ENCODE measurements around the gene PAX2.

PAX2 gene

DNA sequence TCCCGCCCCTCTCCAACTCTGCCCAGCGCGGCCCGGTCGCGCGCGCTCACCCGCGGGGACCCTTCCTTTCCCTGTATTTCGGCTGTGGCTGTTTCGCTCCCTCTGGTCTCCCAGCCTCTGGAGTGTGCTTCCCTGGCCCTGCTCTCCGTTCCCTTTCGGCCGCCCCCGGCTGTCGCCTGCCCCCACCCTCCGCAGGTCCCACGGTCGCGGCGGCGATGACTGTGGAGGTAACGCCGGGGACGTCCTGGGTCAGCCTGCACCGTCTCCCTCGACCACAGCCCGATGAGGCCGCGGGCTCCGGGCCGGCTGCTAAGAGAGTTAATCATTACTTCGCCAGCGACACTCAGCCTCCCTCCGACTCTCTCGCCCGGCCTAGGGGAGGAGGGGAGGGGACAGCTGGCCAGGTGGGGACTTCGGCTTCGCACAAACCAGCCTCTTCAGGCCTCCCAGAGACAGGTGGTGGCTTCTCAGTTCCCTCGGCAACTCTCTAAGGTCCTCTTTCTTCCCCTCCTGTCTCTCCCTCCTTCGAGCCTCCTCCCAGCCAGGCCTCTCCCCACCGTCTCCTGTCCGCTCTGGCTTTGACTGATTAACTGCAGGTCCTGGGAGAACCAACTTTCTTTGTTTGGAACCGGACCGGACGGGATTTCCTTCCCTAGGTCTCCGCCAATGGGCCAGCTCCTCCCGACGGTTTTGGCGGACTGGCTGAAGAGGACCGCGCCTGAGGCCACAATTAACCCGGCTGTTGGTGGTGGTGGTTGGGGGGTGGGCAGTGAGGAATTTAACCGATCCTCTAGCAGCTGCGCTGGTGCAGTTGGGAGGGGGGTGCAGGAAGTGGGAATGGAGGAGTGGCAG lies 5.6 kb upstream of the PAX2 start:
- Mint-ChIP-seq H3K27me3 (peaks cover 100% of the 10 kb centered on the region), H3K27ac (no peak overlapping the region), H3K4me3 (no peak overlapping the region), H3K9me3 (no peaks in the 10 kb centered on the region), H3K36me3 (ENCODE audit: low read depth) (no peaks in the 10 kb centered on the region), H3K4me1 (ENCODE audit: low read depth) (peaks cover 33% of the 10 kb centered on the region)
- intact Hi-C loops (cut with micrococcal nuclease) = no loop called here

DNA sequence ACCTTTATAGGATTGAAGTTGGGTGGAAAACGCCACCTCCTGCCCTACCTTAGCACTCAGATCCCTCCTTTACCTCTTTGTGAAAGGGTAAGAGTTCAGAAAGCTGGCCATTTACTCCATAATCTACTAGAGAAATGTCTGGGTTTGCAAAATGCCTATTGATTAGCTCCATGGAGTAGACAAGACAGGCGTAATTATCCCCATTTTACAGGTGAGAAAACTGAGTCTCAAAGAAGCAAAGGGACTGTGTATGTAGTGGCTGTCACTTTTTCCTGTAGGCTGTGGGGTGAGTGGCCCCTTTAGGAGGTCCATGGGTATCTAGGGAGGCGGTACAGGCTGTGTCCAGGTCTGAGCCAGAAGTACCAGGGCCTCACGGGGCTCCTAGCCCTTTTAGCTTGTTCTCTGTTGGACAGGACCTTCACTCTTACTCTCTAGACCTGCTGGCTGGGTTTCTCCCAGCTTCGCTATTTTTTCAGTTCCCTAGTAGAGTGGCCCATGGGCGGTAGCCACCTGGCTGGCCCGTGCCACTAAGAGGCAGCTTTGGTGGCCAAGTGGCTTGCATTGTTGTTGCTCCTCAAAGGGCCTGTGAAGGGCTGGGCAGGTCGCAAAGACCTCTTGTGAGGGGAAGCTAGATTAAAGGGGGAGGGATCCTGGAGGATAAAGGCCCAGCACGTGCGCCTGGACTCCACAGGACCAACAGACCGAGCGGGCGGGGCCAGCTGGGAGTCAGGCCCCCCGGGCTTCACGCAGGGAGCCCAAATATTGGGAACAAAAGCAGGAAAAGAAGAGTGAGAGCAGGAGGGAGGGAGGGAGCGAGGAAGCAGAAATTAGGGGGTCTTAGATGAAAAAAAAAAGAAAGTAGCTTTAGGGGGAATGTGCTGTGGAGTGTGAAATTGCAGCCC lies 4.7 kb upstream of the PAX2 start:
- Mint-ChIP-seq H3K27me3 (peaks cover 97% of the 10 kb centered on the region), H3K36me3 (ENCODE audit: low read depth) (no peaks in the 10 kb centered on the region), H3K9me3 (no peaks in the 10 kb centered on the region), H3K4me1 (ENCODE audit: low read depth) (peaks cover 32% of the 10 kb centered on the region), H3K4me3 (no peak overlapping the region), H3K27ac (no peak overlapping the region)
- intact Hi-C loops (cut with micrococcal nuclease) = no loop called here

DNA sequence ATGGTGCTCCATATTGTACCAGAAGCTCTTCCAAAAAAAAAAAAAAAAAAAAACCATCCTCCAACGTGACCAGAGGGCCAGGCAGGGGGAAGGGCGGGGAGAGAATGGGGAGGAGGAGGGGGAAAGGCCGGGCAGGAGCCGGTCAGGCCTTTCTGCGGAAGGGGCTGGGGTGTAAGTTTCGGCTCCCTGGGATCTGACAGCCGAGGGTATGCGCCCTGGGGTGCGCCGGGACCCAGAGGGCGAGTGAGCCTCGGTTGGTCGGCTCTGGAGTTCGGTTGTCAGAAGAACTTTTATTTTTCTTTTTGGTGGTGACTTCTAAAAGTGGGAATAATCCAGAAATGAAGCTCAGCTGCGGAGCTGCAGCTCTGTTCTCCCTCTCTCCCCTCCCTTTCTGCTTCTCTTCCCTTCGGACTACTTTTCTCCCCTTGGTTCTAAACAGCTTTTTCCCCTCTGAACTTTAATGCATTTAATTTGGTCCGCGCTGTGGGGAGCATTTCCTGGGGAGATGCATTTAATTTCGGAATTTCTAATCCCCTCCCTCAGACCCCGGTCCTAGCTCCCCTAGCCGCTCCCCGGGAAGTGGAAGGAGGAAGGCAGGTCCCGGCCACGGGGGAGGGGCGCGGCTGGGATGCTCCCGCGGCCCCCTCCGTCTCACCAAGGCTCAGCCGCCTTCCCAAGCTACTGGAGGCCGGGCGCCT lies 3.9 kb upstream of the PAX2 start:
- H3K9me3 Mint-ChIP-seq = no peaks in the 10 kb centered on the region
- H3K36me3 Mint-ChIP-seq (ENCODE audit: low read depth) = no peaks in the 10 kb centered on the region
- intact Hi-C loops (cut with micrococcal nuclease) = loop anchor here (2.0 kb wide), 1 partner anchor 71 kb away; no protein-coding TSS in a partner anchor
- peaks cover 37% of the 10 kb centered on the region for H3K4me1 Mint-ChIP-seq (ENCODE audit: low read depth)
- H3K27ac Mint-ChIP-seq = no peak overlapping the region
- H3K27me3 Mint-ChIP-seq = peaks cover 95% of the 10 kb centered on the region
- H3K4me3 Mint-ChIP-seq = no peak overlapping the region

DNA sequence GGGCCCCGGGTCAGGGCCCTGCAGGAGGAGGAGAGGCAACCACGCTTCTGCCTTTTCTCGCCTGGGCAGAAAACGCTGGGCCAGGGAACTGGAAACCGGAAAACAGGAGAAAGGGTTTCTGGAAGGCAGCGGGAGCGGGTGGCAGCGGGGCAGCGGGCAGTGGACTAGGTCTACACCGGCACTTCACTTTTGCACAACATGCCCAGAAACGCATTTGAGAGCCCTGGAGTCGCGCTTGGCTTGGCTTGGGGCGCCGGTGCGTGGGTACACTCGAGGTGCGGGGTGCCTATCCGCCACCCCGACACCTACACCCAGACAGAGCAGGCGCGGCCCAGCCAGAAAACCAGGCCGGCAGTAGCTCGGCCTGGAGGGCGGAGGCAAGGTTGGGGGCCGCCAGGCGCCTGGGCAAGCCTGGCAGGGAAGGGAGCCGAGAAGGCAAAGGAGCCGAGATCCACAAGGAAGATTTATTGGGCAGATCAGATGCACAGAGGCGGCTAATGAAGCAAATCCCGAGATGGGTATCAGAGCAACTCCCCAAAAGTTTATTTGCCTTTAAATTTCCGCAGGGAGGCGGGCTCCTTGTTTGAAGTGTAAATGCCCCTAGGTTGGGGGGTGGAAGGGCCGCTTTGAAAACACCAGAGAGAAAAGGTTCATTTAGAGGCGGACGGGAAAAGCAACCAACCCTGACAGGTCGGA lies 3.2 kb upstream of the PAX2 start:
- Mint-ChIP-seq H3K4me3 (no peak overlapping the region), H3K9me3 (no peaks in the 10 kb centered on the region), H3K27ac (no peak overlapping the region), H3K36me3 (ENCODE audit: low read depth) (no peaks in the 10 kb centered on the region), H3K4me1 (ENCODE audit: low read depth) (peaks cover 35% of the 10 kb centered on the region), H3K27me3 (peaks cover 95% of the 10 kb centered on the region)
- intact Hi-C loops (cut with micrococcal nuclease) = loop anchor here (2.0 kb wide), 1 partner anchor 71 kb away; no protein-coding TSS in a partner anchor

DNA sequence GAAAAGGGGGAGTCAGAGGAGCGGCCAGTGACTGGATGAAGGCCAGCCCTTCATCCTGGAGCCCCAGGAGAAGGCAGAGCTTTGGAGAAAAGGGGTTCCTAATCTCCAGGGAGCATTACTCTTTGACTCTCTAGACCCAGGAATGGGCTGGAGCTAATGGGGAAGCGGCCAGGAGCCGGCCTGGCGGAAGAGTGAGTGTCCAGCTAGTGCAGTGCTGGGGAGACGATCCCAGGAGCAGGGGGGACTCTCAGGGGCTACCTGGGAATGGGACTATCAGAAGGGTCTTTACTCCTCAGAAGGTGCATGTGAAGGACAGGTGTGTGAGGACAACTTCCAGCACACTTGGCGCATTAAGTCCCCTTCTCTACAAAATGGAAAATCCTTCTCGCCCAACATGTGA lies 2.4 kb upstream of the PAX2 start:
- H3K9me3 Mint-ChIP-seq = no peaks in the 10 kb centered on the region
- peaks cover 91% of the 10 kb centered on the region for H3K27me3 Mint-ChIP-seq
- no peak overlapping the region for H3K27ac Mint-ChIP-seq
- intact Hi-C loops (cut with micrococcal nuclease) = loop anchor here (1.0 to 2.0 kb wide), 2 partner anchors 72 to 181 kb away; no protein-coding TSS in a partner anchor
- H3K36me3 Mint-ChIP-seq (ENCODE audit: low read depth) = no peaks in the 10 kb centered on the region
- no peak overlapping the region for H3K4me3 Mint-ChIP-seq
- peaks cover 28% of the 10 kb centered on the region for H3K4me1 Mint-ChIP-seq (ENCODE audit: low read depth)

DNA sequence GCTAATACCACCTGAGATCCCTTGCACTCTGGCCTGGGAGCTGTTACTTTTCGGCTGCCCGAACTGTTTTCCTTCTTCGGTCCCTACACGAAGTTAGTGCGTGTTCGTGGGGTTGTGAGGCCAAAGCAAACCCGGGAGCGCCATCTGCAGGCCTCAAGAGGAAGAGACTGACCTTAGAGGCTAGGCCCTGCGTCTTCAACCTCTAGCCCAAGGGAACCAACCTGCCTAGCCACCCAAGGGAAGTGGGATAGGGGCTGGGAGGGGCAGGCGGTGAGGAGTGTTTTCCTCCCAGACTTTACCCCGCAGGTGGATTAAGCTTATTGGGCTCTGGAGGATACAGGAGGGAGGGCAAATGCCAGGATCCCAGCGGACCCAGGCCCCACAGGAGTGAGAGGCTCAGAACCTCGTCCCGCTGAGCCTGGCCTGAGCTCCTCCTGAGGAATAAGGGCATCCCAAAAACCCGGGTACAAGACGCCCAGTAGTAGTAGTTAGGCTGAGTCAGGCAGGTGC lies 1.7 kb upstream of the PAX2 start:
- H3K9me3 Mint-ChIP-seq = no peaks in the 10 kb centered on the region
- no peak overlapping the region for H3K4me3 Mint-ChIP-seq
- peaks cover 91% of the 10 kb centered on the region for H3K27me3 Mint-ChIP-seq
- no peaks in the 10 kb centered on the region for H3K36me3 Mint-ChIP-seq (ENCODE audit: low read depth)
- intact Hi-C loops (cut with micrococcal nuclease) = loop anchor here (1.0 to 2.0 kb wide), 2 partner anchors 73 to 181 kb away; no protein-coding TSS in a partner anchor
- no peak overlapping the region for H3K27ac Mint-ChIP-seq
- peaks cover 23% of the 10 kb centered on the region for H3K4me1 Mint-ChIP-seq (ENCODE audit: low read depth)

DNA sequence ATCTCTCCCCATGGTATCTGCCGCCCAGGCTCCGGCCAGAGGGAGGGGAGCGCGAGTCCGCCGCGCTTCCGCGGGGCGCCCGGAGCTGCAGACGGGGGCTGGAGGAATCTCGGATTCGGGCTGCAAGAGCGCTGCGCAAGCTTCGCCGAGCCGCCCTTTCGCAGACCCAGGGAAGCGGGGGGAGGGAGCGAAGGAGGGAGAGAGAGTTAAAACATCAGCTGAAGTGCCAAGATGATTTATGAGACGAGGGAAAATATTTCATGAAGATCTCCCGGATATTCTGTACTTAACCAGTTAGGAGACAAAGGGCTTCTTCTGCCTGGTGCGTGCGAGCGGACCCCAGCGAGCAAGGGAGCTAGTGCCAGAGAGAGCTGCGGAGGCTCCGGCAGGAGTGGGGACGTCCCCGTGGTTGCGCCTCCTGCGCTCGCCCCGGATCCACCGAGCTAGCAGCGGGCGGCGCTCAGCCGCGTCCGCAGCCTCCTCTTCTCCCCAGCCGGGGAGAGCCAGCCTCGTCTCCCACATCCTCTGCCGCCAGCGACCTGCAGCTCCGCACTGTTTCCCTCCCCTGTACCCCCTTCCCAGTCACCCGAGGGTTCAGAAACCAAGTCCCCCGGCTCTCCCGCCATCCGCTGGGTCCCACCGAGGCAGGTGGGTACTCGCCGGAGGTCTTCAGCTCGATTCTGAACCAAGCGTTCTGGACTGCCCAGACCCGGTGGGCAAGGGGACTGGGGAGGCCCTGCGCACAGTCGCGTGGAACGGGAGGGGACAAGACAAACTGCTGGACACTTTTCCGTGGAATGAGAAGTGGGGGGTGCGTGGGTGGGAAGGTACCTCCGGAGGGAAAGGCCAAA lies 1.0 kb upstream of the PAX2 start:
- intact Hi-C loops (cut with micrococcal nuclease) = no loop called here
- H3K4me1 Mint-ChIP-seq (ENCODE audit: low read depth) = peaks cover 23% of the 10 kb centered on the region
- no peak overlapping the region for H3K4me3 Mint-ChIP-seq
- H3K27me3 Mint-ChIP-seq = peaks cover 91% of the 10 kb centered on the region
- no peaks in the 10 kb centered on the region for H3K36me3 Mint-ChIP-seq (ENCODE audit: low read depth)
- no peak overlapping the region for H3K27ac Mint-ChIP-seq
- H3K9me3 Mint-ChIP-seq = no peaks in the 10 kb centered on the region

DNA sequence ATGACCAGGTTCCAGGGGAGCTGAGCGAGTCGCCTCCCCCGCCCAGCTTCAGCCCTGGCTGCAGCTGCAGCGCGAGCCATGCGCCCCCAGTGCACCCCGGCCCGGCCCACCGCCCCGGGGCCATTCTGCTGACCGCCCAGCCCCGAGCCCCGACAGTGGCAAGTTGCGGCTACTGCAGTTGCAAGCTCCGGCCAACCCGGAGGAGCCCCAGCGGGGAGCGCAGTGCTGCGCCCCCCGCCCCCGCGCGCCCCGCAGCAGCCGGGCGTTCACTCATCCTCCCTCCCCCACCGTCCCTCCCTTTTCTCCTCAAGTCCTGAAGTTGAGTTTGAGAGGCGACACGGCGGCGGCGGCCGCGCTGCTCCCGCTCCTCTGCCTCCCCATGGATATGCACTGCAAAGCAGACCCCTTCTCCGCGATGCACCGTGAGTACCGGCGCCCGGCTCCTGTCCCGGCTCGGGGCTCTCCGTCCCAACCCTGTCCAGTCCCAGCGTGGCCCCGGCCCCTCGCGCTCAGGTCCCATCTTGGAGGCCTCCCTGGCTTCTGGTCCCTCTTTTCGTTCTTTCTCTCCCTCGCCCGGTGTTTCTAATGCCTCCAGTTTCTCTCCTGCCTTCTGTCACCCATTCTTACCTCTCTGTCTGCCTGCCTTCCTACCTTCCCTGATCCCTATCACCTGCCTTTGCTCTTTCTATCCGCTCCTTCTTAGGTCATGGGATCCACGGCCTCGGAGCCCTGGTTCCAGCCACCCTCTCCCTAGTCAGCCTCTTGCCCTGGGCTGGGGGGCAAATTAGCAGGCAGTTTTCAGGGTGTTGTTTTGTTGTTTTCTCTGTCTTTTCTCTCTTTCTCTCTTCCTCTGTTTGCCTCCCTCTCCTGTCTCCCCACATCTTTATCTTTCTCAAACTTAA lies 751 bp downstream of the PAX2 start:
- intact Hi-C loops (cut with micrococcal nuclease) = no loop called here
- Mint-ChIP-seq H3K4me3 (no peak overlapping the region), H3K27me3 (peaks cover 91% of the 10 kb centered on the region), H3K36me3 (ENCODE audit: low read depth) (no peaks in the 10 kb centered on the region), H3K4me1 (ENCODE audit: low read depth) (peaks cover 19% of the 10 kb centered on the region), H3K9me3 (no peaks in the 10 kb centered on the region), H3K27ac (no peak overlapping the region)

DNA sequence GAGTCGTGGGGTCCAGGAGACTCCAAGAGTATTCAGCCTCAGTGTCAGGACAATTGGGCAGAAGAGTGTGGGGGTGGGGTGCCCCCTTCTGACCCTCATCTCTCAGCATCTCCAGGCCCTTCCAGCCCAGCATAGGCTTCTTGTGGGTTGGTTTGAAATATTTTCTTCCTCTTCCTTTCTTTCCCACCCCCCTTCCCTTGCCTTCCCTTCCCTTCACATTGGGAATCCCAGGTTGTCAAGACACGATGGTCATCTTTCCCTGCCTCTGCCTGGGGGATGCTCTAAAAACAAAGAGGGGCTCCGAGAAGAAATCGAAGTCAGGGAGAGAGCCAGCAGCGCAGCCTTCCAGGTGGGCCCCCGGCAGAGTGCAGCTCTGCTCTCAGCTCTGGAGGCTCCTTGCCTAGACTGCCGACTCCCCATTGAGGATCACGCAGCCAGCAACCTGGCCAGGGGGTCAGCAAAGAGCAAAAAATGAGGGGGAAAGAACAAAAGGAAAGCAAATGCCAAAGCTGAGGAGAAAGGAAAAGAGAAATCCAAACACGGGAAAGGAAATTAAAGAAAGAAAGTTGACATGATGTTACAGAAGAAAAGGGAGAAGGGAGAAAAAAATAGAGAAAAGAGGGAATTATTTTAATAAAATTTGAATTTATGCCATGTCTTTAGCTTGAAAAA lies 1.5 kb downstream of the PAX2 start:
- no peak overlapping the region for H3K27ac Mint-ChIP-seq
- intact Hi-C loops (cut with micrococcal nuclease) = no loop called here
- H3K27me3 Mint-ChIP-seq = peaks cover 89% of the 10 kb centered on the region
- no peak overlapping the region for H3K4me3 Mint-ChIP-seq
- peaks cover 18% of the 10 kb centered on the region for H3K4me1 Mint-ChIP-seq (ENCODE audit: low read depth)
- H3K36me3 Mint-ChIP-seq (ENCODE audit: low read depth) = no peaks in the 10 kb centered on the region
- H3K9me3 Mint-ChIP-seq = no peaks in the 10 kb centered on the region

DNA sequence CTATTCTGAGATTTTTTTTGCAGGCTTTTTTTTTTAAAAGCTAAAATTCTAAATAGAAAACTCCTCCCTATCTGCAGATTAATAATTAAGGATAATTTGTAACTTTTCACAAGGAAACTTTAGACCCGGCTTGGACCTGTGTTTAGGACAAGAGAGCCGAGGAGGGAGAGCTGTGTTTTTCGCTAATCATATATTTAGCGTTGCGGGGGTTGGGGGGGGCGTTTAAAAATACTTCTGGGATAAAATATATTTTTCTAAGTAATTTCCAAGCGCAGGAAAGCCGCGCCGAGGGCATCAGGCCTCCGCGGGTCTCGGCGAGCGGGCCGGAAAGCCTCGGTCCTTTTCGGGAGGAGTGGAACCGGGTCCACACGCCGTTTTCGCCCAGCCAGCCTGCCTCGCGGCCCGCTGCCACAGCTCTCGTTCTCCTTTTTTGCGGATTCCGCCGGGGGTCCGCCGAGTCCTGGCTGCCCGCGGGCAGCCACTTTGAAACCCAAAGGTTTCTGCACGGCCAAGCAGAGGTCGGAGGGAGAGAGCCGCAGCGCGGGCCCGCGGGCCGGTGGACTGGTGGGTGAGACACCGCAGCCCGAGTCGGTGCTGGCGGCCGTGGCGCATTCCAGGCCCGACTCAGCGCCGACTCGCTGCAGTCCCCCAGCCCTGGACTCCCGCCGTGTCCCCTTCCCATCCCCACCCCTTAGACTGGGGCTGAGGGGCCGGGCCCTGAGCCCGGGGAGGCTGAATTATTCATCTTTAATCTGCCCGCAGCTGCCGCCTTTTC lies 2.3 kb downstream of the PAX2 start:
- no peak overlapping the region for H3K27ac Mint-ChIP-seq
- no peaks in the 10 kb centered on the region for H3K36me3 Mint-ChIP-seq (ENCODE audit: low read depth)
- intact Hi-C loops (cut with micrococcal nuclease) = no loop called here
- no peaks in the 10 kb centered on the region for H3K9me3 Mint-ChIP-seq
- no peak overlapping the region for H3K4me3 Mint-ChIP-seq
- H3K4me1 Mint-ChIP-seq (ENCODE audit: low read depth) = peaks cover 18% of the 10 kb centered on the region
- H3K27me3 Mint-ChIP-seq = peaks cover 88% of the 10 kb centered on the region
